Endometrial microvascular endothelial cells (primary cell): ENCODE data around the gene GFI1. TPM values are rescaled to one million over a fixed set of nuclear protein-coding genes. Genes with fewer than 3 reads are reported as not detected.

Source experiments
- in situ Hi-C: cut with HindIII; loops from 2 replicates; pipeline ENCODE4 v1.10.0; 2017; ENCODE audit warnings: low sequenced_read_pairs, low pct_unique_long_range_greater_than_20kb; ENCODE audit errors: inconsistent ontology term
- total RNA-seq: library from RNA; depleted of rRNA; stranded (reverse); fragments of >200 nt; gene quantifications from one replicate; pipeline ENCODE4 v1.2.3, GENCODE V29; 2015; ENCODE audit errors: inconsistent ontology term

Gene GFI1
- total RNA-seq, 1 donor from 2014 or later, result not detected

- in situ Hi-C loops, result no loop called here
Measured at GRCh38 chr1:92476071-92476631, 10.6 kb downstream of the GFI1 start.

GRCh38 chr1:92475029-92475428 is 11.7 kb downstream of the GFI1 start:
- in situ Hi-C loops, result no loop called here

- in situ Hi-C loops, result no loop called here
Measured at GRCh38 chr1:92473781-92474495, 12.8 kb downstream of the GFI1 start.

GRCh38 chr1:92470216-92470615 is 16.5 kb downstream of the GFI1 start:
- in situ Hi-C loops, result no loop called here

- in situ Hi-C loops, result no loop called here
Measured at GRCh38 chr1:92466683-92467352, 19.9 kb downstream of the GFI1 start.

GRCh38 chr1:92465256-92465647 is 21.5 kb downstream of the GFI1 start:
- in situ Hi-C loops, result no loop called here

GRCh38 chr1:92464588-92465255 is 22.0 kb downstream of the GFI1 start:
- in situ Hi-C loops, result no loop called here

- in situ Hi-C loops, result no loop called here
Measured at GRCh38 chr1:92461364-92462097, 25.2 kb downstream of the GFI1 start.

GRCh38 chr1:92459871-92460320 is 26.8 kb downstream of the GFI1 start:
- in situ Hi-C loops, result no loop called here

GRCh38 chr1:92458146-92458545 is 28.6 kb downstream of the GFI1 start:
- in situ Hi-C loops, result no loop called here

- in situ Hi-C loops, result no loop called here
Measured at GRCh38 chr1:92447976-92448375, 38.7 kb downstream of the GFI1 start.

- in situ Hi-C loops, result no loop called here
Measured at GRCh38 chr1:92447033-92447681, 39.6 kb downstream of the GFI1 start.

GRCh38 chr1:92446546-92446945 is 40.2 kb downstream of the GFI1 start:
- in situ Hi-C loops, result no loop called here

GRCh38 chr1:92445865-92446264 is 40.9 kb downstream of the GFI1 start:
- in situ Hi-C loops, result no loop called here

GRCh38 chr1:92444351-92444750 is 42.4 kb downstream of the GFI1 start:
- in situ Hi-C loops, result no loop called here

GRCh38 chr1:92443893-92444292 is 42.8 kb downstream of the GFI1 start:
- in situ Hi-C loops, result no loop called here

- in situ Hi-C loops, result no loop called here
Measured at GRCh38 chr1:92442351-92442750, 44.4 kb downstream of the GFI1 start.

- in situ Hi-C loops, result no loop called here
Measured at GRCh38 chr1:92441697-92442342, 44.9 kb downstream of the GFI1 start.
